ENCODE data around the gene EPGN.

Gene EPGN

DNA sequence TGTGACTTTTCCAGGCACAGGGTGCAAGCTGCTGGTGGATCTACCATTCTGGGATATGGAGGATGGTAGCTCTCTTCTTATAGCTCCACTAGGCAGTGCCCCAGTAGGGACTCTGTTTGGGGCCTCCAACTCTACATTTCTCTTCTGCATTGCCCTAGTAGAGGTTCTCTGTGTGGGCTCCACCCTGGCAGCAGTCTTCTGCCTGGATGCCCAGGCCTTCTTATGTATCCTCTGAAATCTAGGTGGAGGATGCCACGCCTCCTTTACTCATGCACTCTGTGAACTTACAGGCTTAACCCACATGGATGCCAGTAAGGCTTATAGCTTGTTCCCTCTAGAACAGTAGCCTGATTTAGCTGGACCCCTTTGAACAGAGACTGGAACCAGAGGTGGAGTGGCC is 35.8 kb downstream of the EPGN start:
- no peak for DNase-seq

DNA sequence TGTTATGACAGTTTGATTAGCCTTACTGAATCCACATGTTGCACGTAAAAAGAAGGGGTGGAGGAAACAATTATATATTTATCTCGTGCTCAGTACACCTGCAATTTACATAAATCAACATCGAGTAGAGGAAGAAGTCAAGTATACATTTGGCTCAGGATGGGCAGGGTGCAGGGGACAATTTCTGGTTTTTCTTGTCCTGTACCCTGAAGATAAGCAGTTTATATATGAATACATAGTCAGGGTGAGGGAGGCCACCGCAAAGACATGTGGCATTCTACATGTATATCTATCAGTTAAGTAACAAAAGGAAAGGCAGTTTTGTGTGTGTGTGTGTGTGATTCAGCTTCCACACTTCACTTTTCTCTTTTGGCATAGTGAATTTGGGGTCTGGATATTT is 45.6 kb downstream of the EPGN start:
- DNase-seq = no peak

DNA sequence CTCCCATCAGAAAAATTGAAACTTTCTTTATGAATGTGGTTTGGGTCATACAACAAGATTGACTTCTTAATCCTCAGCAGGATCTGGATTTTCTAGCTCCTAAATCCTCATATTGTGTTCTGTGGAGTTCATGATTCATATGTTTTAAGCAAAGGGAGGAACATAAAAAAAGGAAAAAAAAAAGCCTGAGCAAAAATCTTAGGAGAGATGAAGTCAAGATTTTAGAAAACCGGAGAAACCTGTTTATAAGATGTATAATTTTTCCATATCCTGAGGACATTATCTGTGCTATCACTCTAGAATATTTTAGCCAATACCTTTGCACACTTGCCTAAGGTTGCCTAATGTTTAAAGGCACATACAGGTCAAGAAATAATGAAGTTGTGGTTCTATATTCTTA is 49.7 kb downstream of the EPGN start:
- no peak for DNase-seq

DNA sequence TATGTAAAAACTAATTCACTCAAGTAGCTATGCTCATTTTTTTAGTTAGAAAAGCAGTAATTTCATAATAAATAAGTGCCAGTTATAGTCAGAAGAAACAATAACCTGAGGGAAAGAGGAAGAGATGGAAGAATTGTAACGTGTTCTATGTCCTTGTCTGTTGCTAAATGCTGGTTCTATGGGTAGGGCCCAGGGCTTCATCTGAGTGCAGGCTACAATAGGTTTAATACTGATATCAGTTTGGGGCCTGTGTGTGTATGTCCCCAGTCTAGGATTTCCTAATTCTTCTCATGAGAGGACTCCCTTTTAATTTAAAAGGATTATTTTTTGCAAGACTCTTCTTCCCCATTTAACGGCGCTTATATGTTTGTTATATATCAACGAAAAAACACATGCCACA is 53.4 kb downstream of the EPGN start:
- DNase-seq = no peak

DNA sequence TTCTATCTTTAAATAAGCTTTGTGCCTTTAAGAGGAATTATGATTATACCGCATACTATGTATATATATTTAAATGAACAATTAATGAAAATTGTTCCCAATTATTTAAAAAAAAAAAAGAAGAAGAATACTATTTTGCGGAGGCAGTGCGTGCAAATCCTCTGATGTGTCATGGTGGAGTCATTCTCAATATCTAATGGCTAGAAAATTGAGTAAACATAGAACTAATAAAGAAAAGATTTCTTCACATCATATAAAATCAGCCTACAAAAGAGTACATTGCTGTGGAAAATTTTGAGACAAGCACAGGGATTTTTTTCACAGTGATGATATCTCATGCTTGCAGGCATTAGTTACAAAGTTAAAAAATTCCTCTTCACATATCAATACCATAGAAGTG is 54.1 kb downstream of the EPGN start:
- DNase-seq = no peak

DNA sequence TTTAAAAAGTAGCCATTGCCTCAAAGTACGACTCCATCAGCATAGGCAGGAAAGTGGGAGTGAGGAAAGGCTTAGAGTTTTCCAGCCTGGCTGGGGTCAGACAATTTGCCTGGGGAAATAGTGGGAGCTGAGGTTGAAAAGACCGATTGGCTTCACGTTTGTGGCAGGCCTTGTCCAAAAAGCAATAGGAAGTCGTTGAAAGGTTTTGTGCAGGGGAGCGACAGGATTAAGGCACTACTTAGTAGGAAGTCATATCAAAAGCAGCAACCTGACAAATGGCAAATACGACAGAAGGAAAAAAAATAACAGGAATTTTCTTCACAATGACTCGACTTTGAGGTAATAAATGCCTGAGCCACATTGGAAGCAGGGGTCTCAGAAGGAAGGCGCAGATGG is 56.0 kb downstream of the EPGN start:
- DNase-seq = no peak

DNA sequence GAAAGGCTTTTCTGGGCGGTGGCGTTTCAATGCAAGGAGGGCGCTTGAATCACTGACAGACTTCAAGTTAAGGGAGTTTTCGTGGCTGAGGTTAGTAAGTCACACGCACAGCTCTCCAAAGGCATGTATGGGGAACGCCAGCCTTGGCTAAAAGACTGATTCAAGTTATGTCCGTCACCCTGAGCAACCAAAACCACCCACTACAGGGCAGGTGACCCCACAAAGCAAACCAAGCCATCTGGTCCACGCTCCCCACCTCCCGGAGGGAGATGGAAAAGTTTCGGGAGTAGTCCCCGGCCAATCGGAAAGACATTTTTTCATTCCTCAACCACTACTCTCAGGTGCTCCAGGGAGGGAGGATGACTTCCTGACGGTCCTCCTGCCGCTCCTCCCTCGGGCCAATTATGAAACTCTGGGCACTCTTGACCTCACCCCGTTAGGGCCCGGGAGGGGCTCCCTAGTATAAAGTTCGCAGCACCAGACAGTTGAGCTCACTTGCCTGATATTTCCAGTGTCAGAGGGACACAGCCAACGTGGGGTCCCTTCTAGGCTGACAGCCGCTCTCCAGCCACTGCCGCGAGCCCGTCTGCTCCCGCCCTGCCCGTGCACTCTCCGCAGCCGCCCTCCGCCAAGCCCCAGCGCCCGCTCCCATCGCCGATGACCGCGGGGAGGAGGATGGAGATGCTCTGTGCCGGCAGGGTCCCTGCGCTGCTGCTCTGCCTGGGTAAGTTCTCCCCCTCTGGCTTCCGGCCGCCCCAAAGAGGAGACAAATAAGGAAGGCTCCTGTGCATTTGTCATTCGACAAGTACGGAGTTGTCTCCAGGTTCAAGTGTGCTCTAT is 56.6 kb downstream of the EPGN start, which contains the start of gene EREG:
Gene EREG, plus strand, starts transcription at position 494 of the 840 bp plus-strand sequence. Its CDS starts 164 bp downstream, at position 658.
- peak in 1 of 2 donors; percentile 3 for DNase-seq

DNA sequence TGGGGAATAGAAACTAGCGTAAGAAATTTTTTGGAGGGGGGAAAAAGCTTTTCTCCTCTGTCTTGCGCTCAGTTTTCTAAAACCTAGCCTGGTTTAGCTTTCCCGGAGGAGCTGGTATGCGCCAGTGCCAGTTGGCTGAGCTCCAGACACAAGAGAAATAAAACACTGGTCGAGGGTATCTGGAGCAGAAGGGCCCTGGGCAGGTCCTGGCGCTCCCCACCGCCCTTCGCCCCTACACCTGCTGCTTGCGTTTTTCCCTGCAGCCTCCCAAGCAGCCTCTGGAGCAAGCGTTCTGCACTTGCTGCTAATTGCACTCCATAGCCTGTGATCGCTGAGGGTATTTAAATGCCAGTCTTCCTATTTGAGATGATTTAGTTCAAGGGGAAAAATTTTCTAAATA is 57.5 kb downstream of the EPGN start:
- no peak for DNase-seq
